ENCODE results near the gene ZMYND19.
"Not testable (repeated sequence)": the region's sequence is repeated elsewhere in the genome, so short reads cannot be mapped to it uniquely, and the experiment has no call there.

ZMYND19 gene

GRCh38 chr9:137553654-137554053, 36.7 kb downstream of the ZMYND19 start:
- DNase-seq = not testable (repeated sequence)

- DNase-seq = no peak
Measured at GRCh38 chr9:137552022-137552768, 38.1 kb downstream of the ZMYND19 start.

- peak; percentile 74 for DNase-seq
Measured at GRCh38 chr9:137551264-137552021, 38.9 kb downstream of the ZMYND19 start, which contains the start of gene MRPL41. TSS of gene MRPL41 (plus strand) at chr9:137551879. CDS start at chr9:137552082, 203 bp downstream.

GRCh38 chr9:137550958-137551263, 39.4 kb downstream of the ZMYND19 start:
- DNase-seq = not testable (repeated sequence)

GRCh38 chr9:137550231-137550621, 40.1 kb downstream of the ZMYND19 start, which contains the start of gene PNPLA7:
TSS of gene PNPLA7 (minus strand) at chr9:137550402. CDS start at chr9:137550197, 205 bp downstream.
- DNase-seq = peak; percentile 28

- DNase-seq = no peak
Measured at GRCh38 chr9:137547687-137548543, 42.4 kb downstream of the ZMYND19 start.

- no peak for DNase-seq
Measured at GRCh38 chr9:137545123-137545522, 45.2 kb downstream of the ZMYND19 start.

GRCh38 chr9:137544176-137544760, 46.0 kb downstream of the ZMYND19 start:
- no peak for DNase-seq

- no peak for DNase-seq
Measured at GRCh38 chr9:137543237-137543963, 46.9 kb downstream of the ZMYND19 start.

GRCh38 chr9:137542486-137542885, 47.8 kb downstream of the ZMYND19 start:
- no peak for DNase-seq

- no peak for DNase-seq
Measured at GRCh38 chr9:137540536-137540935, 49.8 kb downstream of the ZMYND19 start.

- DNase-seq = no peak
Measured at GRCh38 chr9:137538058-137538457, 52.3 kb downstream of the ZMYND19 start.

- not testable (repeated sequence) for DNase-seq
Measured at GRCh38 chr9:137536594-137537131, 53.6 kb downstream of the ZMYND19 start.

- DNase-seq = no peak
Measured at GRCh38 chr9:137535120-137535428, 55.2 kb downstream of the ZMYND19 start.

GRCh38 chr9:137534256-137535119, 55.8 kb downstream of the ZMYND19 start:
- DNase-seq = peak; percentile 48

- DNase-seq = not testable (repeated sequence)
Measured at GRCh38 chr9:137532891-137533468, 57.3 kb downstream of the ZMYND19 start.
